NCI-H748 (cell line): ENCODE results near the gene CAPN7.

Experiments
- DNase-seq: peaks from one replicate; lab custom pipeline; 2025; ENCODE audit not compliant: unreplicated experiment; lab: John Stamatoyannopoulos, UW

The CAPN7 gene

GRCh38 chr3:15198686-15199085 lies 7.4 kb upstream of the CAPN7 start:
- no peak for DNase-seq

GRCh38 chr3:15199493-15200105 lies 6.4 kb upstream of the CAPN7 start:
- DNase-seq: no peak

- no peak for DNase-seq
Observed at GRCh38 chr3:15204005-15204404, 2.0 kb upstream of the CAPN7 start.

DNA sequence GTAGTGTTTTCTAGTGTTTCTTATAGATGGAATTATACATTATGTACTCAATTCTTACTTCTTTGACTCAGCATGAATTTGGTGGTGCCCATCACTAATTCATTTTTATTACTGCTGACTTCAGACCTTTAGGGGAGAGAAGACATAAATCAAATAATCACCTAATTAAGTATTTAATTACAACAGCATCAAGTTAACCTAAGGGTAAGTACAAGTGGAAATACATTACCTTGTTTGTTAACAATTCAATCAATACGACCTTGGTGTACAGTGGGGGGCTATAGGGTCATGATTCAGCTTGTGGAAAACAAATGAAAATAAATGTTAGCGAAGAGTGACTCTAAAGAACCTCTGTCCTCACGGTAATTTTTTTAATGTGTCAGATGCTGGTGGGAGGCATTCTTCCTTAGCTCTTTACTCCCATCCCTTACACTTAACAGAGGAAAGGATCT lies 538 bp upstream of the CAPN7 start:
- DNase-seq: no peak

GRCh38 chr3:15206662-15207576 lies 873 bp downstream of the CAPN7 start:
- DNase-seq: no peak

DNA sequence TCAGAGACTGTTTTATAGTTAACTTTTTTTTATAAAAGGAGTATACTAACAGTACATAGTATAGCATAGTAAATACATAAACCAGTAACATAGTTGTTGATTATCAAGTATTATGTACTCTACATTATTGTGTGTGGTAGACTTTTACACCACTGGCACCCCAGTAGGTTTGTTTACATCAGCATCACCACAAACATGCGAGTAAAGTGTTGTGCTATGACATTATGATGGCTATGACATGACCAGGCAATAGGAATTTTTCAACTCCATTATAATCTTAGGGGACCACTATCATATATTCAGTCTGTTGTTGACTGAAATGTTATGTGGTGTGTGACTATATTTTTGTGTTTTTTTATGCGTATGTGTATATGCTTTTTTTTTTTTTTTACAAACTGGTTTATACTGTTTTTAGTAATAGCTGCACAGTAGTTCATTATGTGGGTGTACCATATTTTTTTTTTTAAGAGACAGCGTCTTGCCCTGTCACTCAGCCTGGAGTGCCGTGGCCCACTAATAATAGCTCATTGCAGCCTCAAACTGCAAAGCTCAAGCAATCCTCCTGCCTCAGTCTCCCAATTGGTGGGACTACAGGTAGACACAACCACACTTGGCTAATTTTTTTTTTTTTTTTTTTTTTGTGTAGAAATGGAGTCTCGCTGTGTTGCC lies 1.9 kb downstream of the CAPN7 start:
- DNase-seq: no peak

GRCh38 chr3:15211937-15212336 lies 5.9 kb downstream of the CAPN7 start:
- DNase-seq: no peak

DNA sequence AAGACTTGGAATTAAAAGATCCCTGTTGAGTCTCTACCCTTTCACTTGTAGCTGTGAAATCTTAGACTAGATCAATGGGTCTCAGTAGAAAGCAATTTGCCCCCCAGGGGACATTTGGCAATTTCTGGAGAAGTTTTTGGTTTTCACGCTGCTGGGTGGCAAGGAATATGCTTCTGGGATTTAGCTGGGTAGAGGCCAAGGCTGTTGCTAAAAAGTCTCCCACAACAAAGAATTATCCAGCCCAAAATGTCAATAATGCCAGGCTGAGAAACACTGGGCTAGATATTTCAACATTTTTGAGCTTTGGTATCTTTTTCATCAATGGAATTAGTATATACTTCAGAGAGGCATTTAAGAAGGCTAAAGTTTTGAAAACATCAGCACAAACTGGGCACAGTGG lies 8.7 kb downstream of the CAPN7 start:
- DNase-seq: no peak

DNA sequence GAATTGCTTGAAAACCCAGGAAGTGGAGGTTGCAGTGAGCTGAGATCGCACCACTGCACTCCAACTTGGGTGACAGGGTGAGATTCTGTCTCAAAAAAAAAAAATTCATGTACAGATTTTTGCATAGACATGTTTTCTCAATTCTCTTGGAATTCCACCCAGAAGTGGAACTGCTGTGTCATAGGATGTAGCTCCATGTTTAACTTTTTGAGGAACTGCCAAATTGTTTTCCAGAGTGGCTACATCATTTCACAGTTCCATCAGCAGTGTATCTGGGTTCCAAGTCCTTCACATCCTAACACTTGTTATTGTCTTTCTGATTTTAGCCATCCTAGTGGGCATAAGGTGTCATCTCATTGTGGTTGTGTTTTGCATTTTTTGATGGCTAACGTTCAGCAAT lies 9.9 kb downstream of the CAPN7 start:
- no peak for DNase-seq

DNA sequence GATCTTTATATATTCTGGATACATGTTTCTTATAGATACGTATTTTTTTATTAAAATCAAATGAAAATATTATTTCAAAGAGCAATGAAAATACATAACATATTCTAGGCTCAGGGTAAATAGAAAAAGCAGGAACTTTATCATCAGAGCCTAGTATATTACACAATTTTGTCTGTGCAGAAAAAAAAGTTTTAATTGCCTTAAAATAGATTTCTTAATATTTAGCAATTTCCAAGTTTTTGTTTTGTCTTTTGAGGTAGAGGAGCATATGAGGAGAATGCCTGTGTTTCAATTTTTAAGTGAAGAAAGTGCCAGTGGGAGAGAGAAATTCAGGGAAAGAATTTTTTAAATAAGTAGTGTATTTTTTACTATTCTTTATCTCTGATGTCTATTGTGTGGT lies 10.5 kb downstream of the CAPN7 start:
- DNase-seq: no peak

DNA sequence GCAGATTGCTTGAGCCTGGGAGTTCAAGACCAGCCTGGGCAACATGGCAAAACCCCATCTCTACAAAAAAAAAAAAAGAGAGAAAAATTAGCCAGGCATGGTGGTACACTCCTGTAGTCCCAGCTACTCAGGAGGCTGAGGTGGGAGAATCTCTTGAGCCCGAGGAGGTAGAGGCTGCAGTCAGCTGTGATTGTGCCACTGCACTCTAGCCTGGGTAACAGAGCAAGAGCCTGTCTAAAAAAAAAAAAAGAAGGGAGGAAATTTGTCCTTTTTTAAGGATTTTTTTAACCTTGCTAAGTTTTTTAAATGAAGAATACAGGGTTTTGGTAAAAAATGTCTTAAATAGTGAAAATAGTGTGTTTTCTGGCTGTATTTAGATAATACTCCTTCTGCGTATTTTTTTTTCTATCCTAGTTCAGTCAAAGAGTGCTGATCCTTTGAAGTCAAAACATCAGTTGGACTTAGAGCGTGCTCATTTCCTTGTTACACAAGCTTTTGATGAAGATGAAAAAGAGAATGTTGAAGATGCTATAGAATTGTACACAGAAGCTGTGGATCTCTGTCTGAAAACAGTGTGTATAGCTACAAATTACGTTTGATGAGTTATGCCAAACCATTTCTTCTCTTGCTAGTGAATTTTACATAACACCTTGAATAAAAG lies 11.1 kb downstream of the CAPN7 start:
- DNase-seq: no peak

DNA sequence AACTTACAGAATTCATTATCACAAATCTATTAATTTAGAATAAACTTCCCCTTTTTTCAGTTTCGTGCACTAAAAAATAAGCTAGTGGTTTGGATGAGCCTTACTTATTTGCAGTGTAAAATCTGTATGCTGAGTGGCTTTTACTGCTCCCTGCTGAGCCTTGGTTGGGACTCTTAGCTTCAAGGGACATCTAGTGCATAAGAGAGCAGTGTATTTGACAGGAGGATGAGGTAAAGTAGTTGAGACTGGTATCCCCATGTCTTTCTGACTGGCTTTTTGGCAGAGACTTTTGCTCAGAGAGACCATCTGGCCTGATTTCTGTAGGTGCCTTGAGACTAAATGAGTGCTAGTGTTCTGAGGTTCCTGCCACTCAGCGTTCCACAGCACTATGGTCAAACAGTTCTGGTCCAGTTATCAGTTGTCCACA lies 11.8 kb downstream of the CAPN7 start:
- DNase-seq: no peak

DNA sequence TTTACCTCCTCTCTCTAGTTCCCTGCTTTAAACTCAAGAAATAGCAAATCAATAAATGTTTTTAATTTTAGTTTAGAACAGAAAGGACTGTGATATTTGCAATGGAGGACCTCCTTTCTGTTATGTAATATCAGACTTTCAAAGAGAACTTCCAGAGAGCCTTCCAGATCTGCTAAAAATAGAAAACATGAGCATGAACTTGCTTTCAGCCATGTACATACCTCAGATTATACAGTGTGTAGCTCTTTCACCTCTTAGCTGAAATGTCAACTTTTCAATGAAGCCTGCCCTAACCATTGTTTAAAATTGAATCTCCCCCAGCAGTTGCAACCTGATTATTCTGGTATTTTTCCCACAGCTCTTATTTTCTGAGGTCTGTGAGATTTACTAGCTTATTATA lies 12.6 kb downstream of the CAPN7 start:
- DNase-seq: no peak

DNA sequence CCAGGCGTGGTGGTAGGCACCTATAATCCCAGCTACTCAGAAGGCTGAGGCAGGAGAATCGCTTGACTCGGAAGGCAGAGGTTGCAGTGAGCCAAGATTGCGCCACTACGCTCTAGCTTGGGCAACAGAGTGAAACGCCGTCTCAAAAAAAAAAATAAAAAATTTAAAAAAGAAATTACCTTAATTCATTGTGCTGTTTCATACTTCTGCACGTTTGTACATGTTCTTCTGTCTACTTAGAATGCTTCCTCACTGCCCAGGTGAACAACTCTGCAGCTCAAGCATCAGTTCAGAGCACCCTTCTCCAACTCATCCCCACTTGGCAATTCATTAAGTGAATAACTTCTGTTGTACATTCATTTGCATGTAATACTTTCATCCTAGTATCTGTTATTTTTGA lies 14.0 kb downstream of the CAPN7 start:
- DNase-seq: no peak

GRCh38 chr3:15220661-15221060 lies 14.6 kb downstream of the CAPN7 start:
- DNase-seq: no peak

GRCh38 chr3:15221574-15222217 lies 15.7 kb downstream of the CAPN7 start:
- DNase-seq: no peak

GRCh38 chr3:15223685-15224572 lies 17.9 kb downstream of the CAPN7 start:
- DNase-seq: peak; percentile 58

GRCh38 chr3:15228147-15228546 lies 22.1 kb downstream of the CAPN7 start:
- DNase-seq: no peak

- no peak for DNase-seq
Observed at GRCh38 chr3:15229262-15229661, 23.2 kb downstream of the CAPN7 start.

DNA sequence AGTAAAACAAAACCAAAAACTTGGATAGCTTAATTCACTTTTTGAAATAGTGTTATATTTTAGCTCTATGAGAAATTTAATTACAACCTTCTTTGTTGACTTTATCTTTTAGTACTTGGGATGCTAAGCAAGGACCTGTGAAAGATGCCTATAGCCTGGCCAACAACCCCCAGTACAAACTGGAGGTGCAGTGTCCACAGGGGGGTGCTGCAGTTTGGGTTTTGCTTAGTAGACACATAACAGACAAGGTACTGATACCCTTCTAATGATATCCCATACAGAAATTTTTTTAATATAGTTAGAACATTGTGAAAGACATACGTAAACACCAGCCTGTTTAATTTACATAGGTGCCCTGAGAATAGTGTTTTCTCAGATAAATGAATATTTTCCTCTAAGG lies 35.3 kb downstream of the CAPN7 start:
- peak; percentile 2 for DNase-seq
